PC-9 (cell line): ENCODE data around the gene MAPK8IP3. TPM values are rescaled to one million over a fixed set of nuclear protein-coding genes. Genes with fewer than 3 reads are reported as not detected.
A peak's percentile ranks its signal among the peaks of the same experiment; 100 is the strongest.

Experiments
- BruUV-seq: library from RNA; stranded (reverse); fragments of 400-500 nt; replicated peaks from 2 replicates; lab custom pipeline; 2021; lab: Mats Ljungman, UMichigan
- CTCF ChIA-PET: fragments of 300-600 bp; sonication (Branson Sonifier 250); formaldehyde crosslinking; loops from one replicate; lab custom pipeline; 2022; ENCODE audit warnings: antibody characterized with exemption; lab: Charles Lee
- POLR2A ChIA-PET: fragments of 300-600 bp; sonication (Branson Sonifier 250); formaldehyde crosslinking; loops from one replicate; lab custom pipeline; 2022; ENCODE audit warnings: antibody characterized with exemption; ENCODE audit not compliant: unreplicated experiment; lab: Charles Lee
- DNase-seq, 2 experiments: peaks; one replicate each; pipeline versions ENCODE4 v3.0.0 to v3.0.0-alpha.2; 2015 to 2022; ENCODE audit warnings: mixed read lengths in 1 of 2
- H2AFZ ChIP-seq: fragments of 200-600 bp; sonication (generic); 2 replicates; pipeline ENCODE4 v1.8.1; 2017; ENCODE audit warnings: antibody characterized with exemption
- H3F3A ChIP-seq: fragments of 200-600 bp; sonication (generic); 2 replicates; pipeline ENCODE4 v1.8.1; 2017; ENCODE audit warnings: antibody characterized with exemption, mild to moderate bottlenecking, low read depth; ENCODE audit not compliant: insufficient read depth
- H3K27ac ChIP-seq: fragments of 200-600 bp; sonication (generic); 2 replicates; pipeline ENCODE4 v1.6.1; 2016; ENCODE audit warnings: mixed run types
- H3K27me3 ChIP-seq: fragments of 200-600 bp; sonication (generic); 2 replicates; pipeline ENCODE4 v1.6.1; 2016; ENCODE audit warnings: low read depth, mixed run types; ENCODE audit not compliant: insufficient read depth
- H3K36me3 ChIP-seq: fragments of 200-600 bp; sonication (generic); 2 replicates; pipeline ENCODE4 v1.6.1; 2016; ENCODE audit warnings: low read depth, mixed run types
- H3K4me1 ChIP-seq: fragments of 200-600 bp; sonication (generic); replicated peaks from 2 replicates; pipeline ENCODE4 v1.6.1; 2016; ENCODE audit warnings: mixed run types; ENCODE audit not compliant: insufficient read depth
- H3K4me2 ChIP-seq: fragments of 200-600 bp; sonication (generic); 2 replicates; pipeline ENCODE4 v1.6.1; 2017; ENCODE audit warnings: mixed run types
- H3K4me3 ChIP-seq: fragments of 200-600 bp; sonication (generic); 2 replicates; pipeline ENCODE4 v1.6.1; 2016; ENCODE audit warnings: mixed run types
- H3K79me2 ChIP-seq: fragments of 200-600 bp; sonication (generic); 2 replicates; pipeline ENCODE4 v1.6.1; 2017; ENCODE audit warnings: low read depth, mixed run types
- H3K9me2 ChIP-seq: fragments of 200-600 bp; sonication (generic); 2 replicates; pipeline ENCODE4 v1.8.1; 2017; ENCODE audit warnings: mild to moderate bottlenecking; ENCODE audit not compliant: insufficient read depth
- H3K9me3 ChIP-seq: fragments of 200-600 bp; sonication (generic); 2 replicates; pipeline ENCODE4 v1.8.1; 2016; ENCODE audit warnings: low read depth; ENCODE audit not compliant: insufficient read depth
- H4K20me1 ChIP-seq: fragments of 200-600 bp; sonication (generic); 2 replicates; pipeline ENCODE4 v1.8.1; 2017; ENCODE audit not compliant: insufficient read depth
- CTCF ChIP-seq: fragments of 200-600 bp; sonication (generic); conservative IDR thresholded peaks from 2 replicates; pipeline ENCODE4 v1.6.1; 2017; ENCODE audit warnings: mixed run types, antibody characterized with exemption, mild to moderate bottlenecking, moderate library complexity
- EZH2 ChIP-seq: fragments of 200-600 bp; sonication (generic); IDR thresholded peaks from 2 replicates; pipeline ENCODE4 v1.8.0; 2017; ENCODE audit warnings: antibody characterized with exemption, low read depth
- intact Hi-C: fragments of 100-400 bp; cut with micrococcal nuclease; formaldehyde crosslinking; loops from one replicate; pipeline ENCODE4 v1.10.0; 2022; ENCODE audit not compliant: unreplicated experiment
- total RNA-seq: library from RNA; stranded (reverse); gene quantifications from 2 replicates; pipeline ENCODE4 v1.2.3, GENCODE V29; 2021

Gene MAPK8IP3
- total RNA-seq, 1 experiment from 2014 or later: 125 TPM

DNA sequence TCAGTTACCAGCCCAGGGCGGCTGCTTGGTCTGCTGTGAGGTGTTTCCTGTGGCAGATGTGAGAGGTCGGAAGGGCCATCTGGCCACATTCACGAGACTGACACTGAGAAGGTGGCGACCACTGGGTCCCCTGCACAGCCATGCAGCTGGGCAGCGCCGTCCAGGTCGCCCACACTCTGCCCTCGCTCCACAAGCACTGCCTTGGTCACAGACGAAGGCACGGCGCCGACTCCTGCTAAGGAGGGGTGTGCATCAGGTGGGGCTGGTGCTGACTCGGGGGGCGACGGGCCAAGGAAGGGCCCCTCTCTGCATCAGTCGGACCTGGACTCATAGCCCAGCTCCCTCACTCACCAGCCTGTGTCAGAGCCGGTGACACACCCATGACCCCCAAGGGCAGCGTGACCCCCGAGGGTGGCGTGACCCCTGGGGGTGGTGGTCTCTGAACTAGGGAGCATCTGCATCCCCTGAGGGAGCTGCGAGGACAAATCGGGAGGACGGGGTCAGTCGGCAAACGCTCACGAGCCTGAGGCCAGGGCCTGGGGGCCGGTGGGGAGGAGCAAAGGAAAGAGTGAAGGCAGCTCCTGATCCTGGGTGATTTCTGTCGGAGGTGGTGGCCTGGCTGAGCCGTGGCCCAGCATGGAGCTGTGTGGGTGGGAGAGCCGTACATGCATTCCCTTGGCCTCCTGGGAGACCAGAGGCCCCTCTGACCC lies 34.9 kb downstream of the MAPK8IP3 start:
- H3K79me2 ChIP-seq: 0 out of 2 replicates have a peak, but pooled peaks cover 4% of the 10 kb centered on the region
- no TSS peak for BruUV-seq
- no peaks in the 10 kb centered on the region for H4K20me1 ChIP-seq
- CTCF ChIA-PET: interaction anchor here (0.6 kb wide), 1 partner anchor 380 kb away, joined by 5 read pairs; no protein-coding TSS in a partner anchor
- H2AFZ ChIP-seq: no peak overlapping the region
- DNase-seq: no peak
- H3K4me2 ChIP-seq: no peak overlapping the region
- peaks cover 29% of the 10 kb centered on the region for H3K4me1 ChIP-seq
- TF ChIP-seq EZH2 (no peak), CTCF (no peak)
- H3F3A ChIP-seq: peaks cover 55% of the 10 kb centered on the region
- no peaks in the 10 kb centered on the region; the same call in 1 of the 2 replicates for H3K36me3 ChIP-seq
- POLR2A ChIA-PET: no interaction called here
- H3K27ac ChIP-seq: no peak overlapping the region
- no peaks in the 10 kb centered on the region for H3K27me3 ChIP-seq
- no peaks in the 10 kb centered on the region for H3K9me3 ChIP-seq
- intact Hi-C loops: no loop called here
- H3K9me2 ChIP-seq: no peaks in the 10 kb centered on the region
- H3K4me3 ChIP-seq: no peak overlapping the region

- Histone ChIP-seq H3K9me2 (no peaks in the 10 kb centered on the region), H4K20me1 (no peaks in the 10 kb centered on the region), H3K4me3 (no peak overlapping the region), H2AFZ (no peak overlapping the region), H3K4me1 (peaks cover 34% of the 10 kb centered on the region), H3K79me2 (0 out of 2 replicates have a peak, but pooled peaks cover 4% of the 10 kb centered on the region), H3K36me3 (no peaks in the 10 kb centered on the region; the same call in 1 of the 2 replicates), H3K27ac (no peak overlapping the region), H3K27me3 (no peaks in the 10 kb centered on the region), H3K9me3 (no peaks in the 10 kb centered on the region), H3K4me2 (no peak overlapping the region), H3F3A (peaks cover 57% of the 10 kb centered on the region)
- POLR2A ChIA-PET: no interaction called here
- no peak for DNase-seq
- no peak for TF ChIP-seq CTCF
- TF ChIP-seq EZH2: no peak
- CTCF ChIA-PET: interaction anchor here (0.6 kb wide), 1 partner anchor 379 kb away, joined by 5 read pairs; no protein-coding TSS in a partner anchor
- no TSS peak for BruUV-seq
- intact Hi-C loops: no loop called here
Observed at GRCh38 chr16:1741553-1742165, 35.7 kb downstream of the MAPK8IP3 start.

DNA sequence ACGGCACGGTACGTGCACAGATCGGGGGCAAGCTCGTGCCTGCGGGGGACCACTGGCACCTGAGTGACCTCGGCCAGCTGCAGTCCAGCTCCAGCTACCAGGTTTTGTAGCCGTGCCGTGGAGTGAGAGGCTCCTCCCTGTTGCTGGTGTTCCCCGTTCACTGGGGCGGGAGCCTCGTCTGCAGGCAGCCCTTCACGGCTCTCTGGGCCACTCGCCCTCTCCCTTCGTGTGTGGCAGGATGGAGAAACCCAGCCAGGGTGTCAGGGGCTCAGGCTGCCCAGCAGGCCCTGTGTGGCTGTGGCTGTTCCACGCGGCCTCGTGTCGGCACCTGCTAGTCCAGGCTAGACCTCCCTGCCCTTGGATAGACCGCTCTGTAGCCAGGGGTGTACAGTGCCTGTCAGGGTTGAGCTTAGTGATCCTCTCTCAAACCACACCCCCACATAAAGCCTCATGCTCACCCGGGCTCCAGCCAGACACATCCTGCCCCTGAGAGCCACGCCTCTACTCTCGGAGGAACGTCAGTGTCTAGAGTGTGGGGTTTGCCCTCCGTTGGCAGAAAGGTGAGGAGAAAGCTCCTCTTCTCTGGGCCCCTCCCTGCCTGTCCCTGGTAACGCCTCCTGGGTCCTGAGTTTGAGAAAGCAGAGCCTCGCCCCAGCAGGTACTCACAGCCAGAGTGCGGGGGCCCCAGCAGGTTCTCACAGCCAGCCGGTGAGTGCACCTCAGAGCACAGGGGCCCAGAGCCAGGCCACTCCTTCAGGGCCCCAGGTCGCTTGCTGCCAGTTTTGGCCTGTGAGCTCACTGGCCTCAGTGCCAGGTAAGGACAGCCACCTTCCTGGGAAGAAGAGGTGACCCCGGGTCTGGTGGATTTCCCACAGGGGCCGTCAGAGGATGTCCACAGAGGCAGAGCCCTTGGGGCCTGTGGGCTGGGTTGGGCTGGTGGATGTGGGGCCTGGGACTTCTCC lies 37.7 kb downstream of the MAPK8IP3 start:
- H3F3A ChIP-seq: peaks cover 51% of the 10 kb centered on the region
- no peaks in the 10 kb centered on the region; the same call in 1 of the 2 replicates for H3K36me3 ChIP-seq
- no peaks in the 10 kb centered on the region for H4K20me1 ChIP-seq
- TF ChIP-seq EZH2: no peak
- no peak for TF ChIP-seq CTCF
- no peaks in the 10 kb centered on the region for H3K9me3 ChIP-seq
- H3K4me2 ChIP-seq: peak overlapping the region; percentile 88
- no peak overlapping the region for H2AFZ ChIP-seq
- no peaks in the 10 kb centered on the region for H3K9me2 ChIP-seq
- peak in 1 of 2 experiments; percentile 86 for DNase-seq
- peak overlapping the region; percentile 100 for H3K27ac ChIP-seq
- ChIA-PET POLR2A (interaction anchor here (0.6 to 0.9 kb wide), 9 partner anchors 20 to 446 kb away, joined by 3 to 6 read pairs (median 4); partner anchors contain the start of gene MAPK8IP3), CTCF (interaction anchor here (0.5 to 1.1 kb wide), 6 partner anchors 11 to 398 kb away, joined by 3 to 7 read pairs (median 4); partner anchors contain the start of genes JPT2 and MAPK8IP3)
- 0 out of 2 replicates have a peak, but pooled peaks cover 5% of the 10 kb centered on the region for H3K79me2 ChIP-seq
- peaks cover 49% of the 10 kb centered on the region for H3K4me1 ChIP-seq
- no peaks in the 10 kb centered on the region for H3K27me3 ChIP-seq
- H3K4me3 ChIP-seq: no peak overlapping the region
- no TSS peak for BruUV-seq
- intact Hi-C loops: no loop called here
